ENCODE data around the gene MRTFA.
"Not testable (repeated sequence)": the region's sequence is repeated elsewhere in the genome, so short reads cannot be mapped to it uniquely, and the experiment has no call there.

The MRTFA gene

DNA sequence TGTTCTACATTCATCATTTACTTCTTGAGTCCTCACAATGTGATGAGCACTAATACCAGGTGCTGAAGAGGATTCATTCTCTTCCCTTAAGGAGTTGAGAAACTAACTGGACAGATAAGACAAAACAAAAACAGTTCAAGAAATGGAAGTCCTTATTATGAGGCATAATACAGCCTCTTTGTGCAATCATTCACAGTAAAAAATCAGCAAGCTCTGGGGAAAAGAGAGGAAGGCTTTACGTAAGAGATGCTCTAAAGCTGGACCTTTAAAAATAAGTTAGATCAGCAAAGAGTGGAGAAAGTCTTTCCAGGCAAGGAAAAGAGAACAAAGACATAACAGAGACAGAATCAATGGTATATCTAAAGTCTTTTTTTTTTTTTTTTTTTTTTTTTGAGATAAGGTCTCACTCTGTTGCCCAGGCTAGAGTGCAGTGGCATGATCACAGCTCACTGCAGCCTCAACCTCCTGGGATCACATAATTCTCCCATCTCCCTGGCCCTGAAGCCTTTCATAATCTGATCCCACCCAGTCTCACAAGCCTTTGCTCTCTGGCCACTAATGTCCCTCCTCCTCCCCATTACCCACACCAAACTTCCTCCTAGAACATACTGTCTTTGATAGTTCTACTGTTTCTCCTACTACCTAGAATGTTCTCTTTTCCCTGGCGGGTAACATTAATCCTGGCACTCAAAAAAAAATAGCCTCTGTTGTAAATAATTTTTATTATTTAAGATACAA, 40.9 kb downstream of the MRTFA start:
- DNase-seq (ENCODE audit: low read depth in 3 of 3) = no peak

- no peak for DNase-seq (ENCODE audit: low read depth in 3 of 3)
Measured at GRCh38 chr22:40594924-40595323, 41.6 kb downstream of the MRTFA start.

DNA sequence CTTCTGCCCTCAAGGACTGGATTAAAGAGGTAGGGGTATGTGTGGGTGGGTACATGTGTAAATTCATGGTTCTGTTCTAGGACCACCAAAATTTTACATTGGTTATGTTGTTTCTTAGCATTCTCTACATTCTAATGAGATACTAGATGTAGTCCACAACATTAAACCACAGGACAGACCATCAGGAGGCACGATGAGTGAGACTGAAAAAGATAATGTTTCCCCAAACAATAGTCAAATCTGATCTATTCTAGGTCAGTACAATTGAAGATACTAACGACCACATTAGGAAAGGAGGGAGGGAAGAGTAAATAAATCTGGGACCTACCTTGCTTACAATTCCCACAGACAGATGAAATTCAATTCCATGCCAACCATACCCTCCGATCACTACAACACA, 42.2 kb downstream of the MRTFA start:
- no peak for DNase-seq (ENCODE audit: low read depth in 3 of 3)

DNA sequence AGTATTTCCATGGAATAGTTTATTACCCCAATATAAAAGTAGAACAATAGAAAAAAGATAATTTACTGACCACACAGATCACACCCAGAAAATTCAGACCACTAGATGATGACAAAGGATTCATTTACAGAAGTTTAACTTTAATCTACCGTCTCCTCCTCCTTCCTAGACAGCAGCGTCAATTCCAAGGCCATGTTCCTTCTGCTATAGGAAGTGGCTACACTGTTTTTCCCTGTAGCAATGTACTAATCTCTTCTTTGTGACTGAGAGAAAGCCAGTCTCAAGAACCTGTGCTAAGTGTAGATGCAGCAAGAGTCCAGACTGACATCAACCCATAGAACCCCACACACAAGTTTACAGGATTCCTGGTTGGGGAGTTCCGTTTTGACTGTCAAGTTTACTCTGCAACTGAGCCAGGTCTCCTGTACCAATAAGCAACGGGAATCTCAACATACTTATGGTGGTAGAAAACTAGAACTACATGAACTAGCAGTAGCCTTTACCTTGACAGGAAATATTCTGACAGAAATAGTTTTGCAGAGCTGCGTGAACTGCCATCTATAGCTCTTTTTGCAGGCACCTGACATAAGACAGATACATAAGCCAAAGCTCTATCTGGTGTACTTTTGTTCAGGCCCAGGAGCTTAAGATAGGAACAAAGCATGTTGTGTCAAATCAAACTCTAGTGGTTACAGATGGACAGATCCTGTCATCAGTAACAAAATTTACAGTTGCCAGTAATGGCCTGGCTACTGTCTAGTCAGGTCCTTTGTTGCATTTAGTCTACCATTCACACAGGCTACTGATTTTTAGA, 42.9 kb downstream of the MRTFA start:
- DNase-seq (ENCODE audit: low read depth in 3 of 3) = no peak

GRCh38 chr22:40592352-40593113, 44.0 kb downstream of the MRTFA start:
- DNase-seq (ENCODE audit: low read depth in 3 of 3) = no peak

- DNase-seq (ENCODE audit: low read depth in 3 of 3) = no peak
Measured at GRCh38 chr22:40588726-40589125, 47.8 kb downstream of the MRTFA start.

DNA sequence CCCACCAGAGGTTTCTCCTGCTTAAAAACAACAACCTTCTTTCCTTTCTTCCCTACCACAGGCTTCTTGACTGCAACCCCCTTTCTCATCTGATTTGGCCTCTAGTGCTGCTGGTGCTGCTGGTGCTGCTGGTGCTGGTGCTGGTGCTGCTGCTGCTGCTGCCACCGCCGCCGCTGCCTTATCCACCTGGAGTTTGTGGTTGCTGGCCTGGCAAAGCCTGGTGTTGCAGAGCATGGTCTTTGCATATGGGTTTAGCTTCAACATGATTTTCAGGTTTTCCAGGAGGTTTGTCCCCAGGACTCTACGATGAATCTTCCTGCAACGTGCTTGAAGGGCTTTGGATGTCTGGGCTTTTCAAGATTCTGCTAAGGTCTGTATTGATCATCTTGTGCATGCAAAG, 49.7 kb downstream of the MRTFA start:
- DNase-seq (ENCODE audit: low read depth in 3 of 3) = no peak

GRCh38 chr22:40585310-40585751, 51.2 kb downstream of the MRTFA start:
- no peak for DNase-seq (ENCODE audit: low read depth in 3 of 3)

DNA sequence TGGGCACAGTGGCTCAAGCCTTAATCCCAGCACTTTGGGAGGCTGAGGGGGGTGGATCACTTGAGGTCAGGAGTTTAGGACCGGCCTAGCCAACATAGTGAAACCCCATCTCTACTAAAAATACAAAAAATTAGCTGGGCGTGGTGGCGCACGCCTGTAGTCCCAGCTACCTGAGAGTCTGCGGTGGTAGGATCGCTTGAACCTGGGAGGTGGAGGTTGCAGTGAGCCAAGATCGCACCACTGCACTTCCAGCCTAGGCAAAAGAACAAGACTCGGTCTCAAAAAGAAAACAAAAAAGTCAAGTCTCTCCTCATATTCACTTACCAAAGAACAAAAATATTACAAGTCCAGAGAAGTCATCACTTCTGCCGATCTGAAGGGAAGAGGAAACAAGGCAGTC, 51.8 kb downstream of the MRTFA start:
- DNase-seq (ENCODE audit: low read depth in 3 of 3) = not testable (repeated sequence)

GRCh38 chr22:40583053-40583741, 53.3 kb downstream of the MRTFA start:
- no peak for DNase-seq (ENCODE audit: low read depth in 3 of 3)

DNA sequence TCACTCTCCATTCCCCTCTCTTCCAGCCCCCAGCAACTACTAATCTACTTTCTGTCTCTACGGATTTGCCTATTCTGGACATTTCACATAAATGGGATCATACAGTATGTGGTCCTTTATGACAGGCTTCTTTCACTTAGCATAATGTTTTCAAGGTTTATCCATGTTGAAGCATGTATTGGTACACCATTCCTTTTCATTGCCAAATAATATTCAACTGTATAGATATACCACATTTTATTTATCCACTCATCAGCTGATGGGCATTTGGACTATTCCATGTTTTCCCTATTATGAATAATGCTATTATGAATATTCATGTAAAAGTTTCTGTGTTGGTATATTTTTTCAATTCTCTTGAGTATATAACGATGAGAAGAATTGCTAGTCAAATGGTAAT, 54.5 kb downstream of the MRTFA start:
- no peak for DNase-seq (ENCODE audit: low read depth in 3 of 3)

GRCh38 chr22:40580631-40581030, 55.9 kb downstream of the MRTFA start:
- no peak for DNase-seq (ENCODE audit: low read depth in 3 of 3)

GRCh38 chr22:40578171-40578570, 58.3 kb downstream of the MRTFA start:
- DNase-seq (ENCODE audit: low read depth in 3 of 3) = no peak

- no peak for DNase-seq (ENCODE audit: low read depth in 3 of 3)
Measured at GRCh38 chr22:40572976-40573375, 63.5 kb downstream of the MRTFA start.

- DNase-seq (ENCODE audit: low read depth in 3 of 3) = no peak
Measured at GRCh38 chr22:40571887-40572286, 64.6 kb downstream of the MRTFA start.

GRCh38 chr22:40567626-40568328, 68.7 kb downstream of the MRTFA start:
- no peak for DNase-seq (ENCODE audit: low read depth in 3 of 3)

GRCh38 chr22:40567106-40567505, 69.4 kb downstream of the MRTFA start:
- no peak for DNase-seq (ENCODE audit: low read depth in 3 of 3)

- no peak for DNase-seq (ENCODE audit: low read depth in 3 of 3)
Measured at GRCh38 chr22:40560994-40561515, 75.5 kb downstream of the MRTFA start.

GRCh38 chr22:40560551-40560950, 76.0 kb downstream of the MRTFA start:
- no peak for DNase-seq (ENCODE audit: low read depth in 3 of 3)

- DNase-seq (ENCODE audit: low read depth in 3 of 3) = no peak
Measured at GRCh38 chr22:40557972-40558371, 78.5 kb downstream of the MRTFA start.

- DNase-seq (ENCODE audit: low read depth in 3 of 3) = no peak
Measured at GRCh38 chr22:40556641-40557040, 79.9 kb downstream of the MRTFA start.
